ENCODE data around the gene FOXP1. TPM values are rescaled to one million over a fixed set of nuclear protein-coding genes. Genes with fewer than 3 reads are reported as not detected.

The FOXP1 gene
- total and polyA plus RNA-seq, 2 of the 8 experiments (the other 6 are each of a cell fraction or from before 2014, with no cell fraction given) = 13.9 to 25.4 TPM

GRCh38 chr3:71134521-71134920 is 449.0 kb downstream of the FOXP1 start:
- H2AFZ ChIP-seq (ENCODE audit: low read length) = no peak overlapping the region
- H3K4me3 ChIP-seq (ENCODE audit: extremely low read depth in 1 of 4, insufficient read depth in 2 of 4, low read depth in 3 of 4, low read length in 4 of 4) = no peak overlapping the region
- H4K8ac ChIP-seq (ENCODE audit: extremely low read depth, insufficient read depth, low read length) = no peak overlapping the region
- DNase-seq (ENCODE audit: low read depth in 1 of 2, low spot score in 2 of 2) = no peak
- H3K18ac ChIP-seq (ENCODE audit: extremely low read depth, low read length) = no peak overlapping the region
- H4K91ac ChIP-seq (replicated peaks; ENCODE audit: insufficient read length, low read length) = no peak overlapping the region
- no peaks in the 10 kb centered on the region for H4K20me1 ChIP-seq (replicated peaks in 1 of 2; ENCODE audit: control insufficient read depth in 1 of 2, insufficient read depth in 2 of 2, low read length in 2 of 2)
- no peak overlapping the region for H2BK12ac ChIP-seq (ENCODE audit: low read depth, low read length)
- H3K4me2 ChIP-seq (ENCODE audit: insufficient read depth in 1 of 2, low read depth in 2 of 2, low read length in 2 of 2) = no peak overlapping the region
- no peak overlapping the region for H3K27ac ChIP-seq (ENCODE audit: low read depth, low read length)
- H3K23ac ChIP-seq (ENCODE audit: insufficient read length) = no peak overlapping the region
- H3K14ac ChIP-seq (ENCODE audit: insufficient read length) = no peak overlapping the region
- H3K9ac ChIP-seq (replicated peaks in 1 of 4; ENCODE audit: extremely low read depth in 1 of 4, low read depth in 3 of 4, low read length in 3 of 4) = no peak overlapping the region
- 85% methylated on average over 2 of the region's 2 CpGs; no CpG with 5 or more reads in 1 of the 2 experiments for WGBS, 2 experiments (ENCODE audit: extremely low coverage in 1 of 2, insufficient coverage in 1 of 2, insufficient read length in 1 of 2, insufficient replicate concordance in 2 of 2, low coverage in 1 of 2, low lambda C conversion rate in 2 of 2, missing lambda C conversion rate in 1 of 2)
- H2BK15ac ChIP-seq (ENCODE audit: low read length) = no peak overlapping the region
- H3K27me3 ChIP-seq (replicated peaks in 1 of 4; ENCODE audit: control insufficient read depth in 3 of 4, extremely low read depth in 1 of 4, insufficient read depth in 3 of 4, low read length in 3 of 4) = peaks cover 0 to under 1% (median 0%) of the 10 kb centered on the region in 4 experiments; a peak in 2 of 7 replicates
- H3K36me3 ChIP-seq (ENCODE audit: control insufficient read depth in 2 of 4, insufficient read depth in 4 of 4, low read length in 3 of 4) = no peaks in the 10 kb centered on the region
- no peaks in the 10 kb centered on the region for H3K79me2 ChIP-seq (ENCODE audit: control insufficient read depth in 1 of 2, insufficient read depth in 2 of 2, low read length in 2 of 2)
- no peak overlapping the region for H2BK120ac ChIP-seq (replicated peaks; ENCODE audit: low read depth, low read length)
- no peak overlapping the region for H3K4ac ChIP-seq (replicated peaks; ENCODE audit: insufficient read length, low read depth, low read length)
- no peak overlapping the region for H4K5ac ChIP-seq (ENCODE audit: insufficient read length, low read depth, low read length)
- H3K9me3 ChIP-seq (ENCODE audit: insufficient read depth in 2 of 2, low read depth in 1 of 2, low read length in 1 of 2) = no peaks in the 10 kb centered on the region
- H3K79me1 ChIP-seq (ENCODE audit: low read depth, low read length) = peaks cover 3% of the 10 kb centered on the region
- H2BK5ac ChIP-seq (ENCODE audit: low read depth, low read length) = no peak overlapping the region
- H3K56ac ChIP-seq (replicated peaks; ENCODE audit: insufficient read length, low read depth, low read length) = no peak overlapping the region
- CTCF ChIA-PET (ENCODE audit: partially characterized antibody) = interaction anchor here (0.6 to 1.8 kb wide), 3 partner anchors 19 to 263 kb away, joined by 3 to 4 read pairs (median 4); no protein-coding TSS in a partner anchor
- no peak for FAIRE-seq
- H2BK20ac ChIP-seq (ENCODE audit: low read length) = no peak overlapping the region
- no peaks in the 10 kb centered on the region for H3K23me2 ChIP-seq (ENCODE audit: low read depth, low read length)
- peaks cover 5 to 40% (median 25%) of the 10 kb centered on the region in 4 experiments for H3K4me1 ChIP-seq (replicated peaks in 1 of 4; ENCODE audit: control insufficient read depth in 3 of 4, insufficient read depth in 4 of 4, low read length in 3 of 4)
- TF ChIP-seq PHF8 (conservative IDR thresholded peaks at IDR 0.05; ENCODE audit: low read depth, low read length) (no peak), BCL11A (IDR thresholded peaks at IDR 0.05; ENCODE audit: low read depth in 2 of 2, low read length in 2 of 2) (no peak), KDM4A (IDR thresholded peaks at IDR 0.05; ENCODE audit: low read depth, low read length, severe bottlenecking) (no peak), RAD21 (IDR thresholded peaks at IDR 0.05 in 1 of 2, conservative IDR thresholded peaks at IDR 0.05 in 1 of 2; ENCODE audit: low read depth in 2 of 2, low read length in 2 of 2) (no peak), GTF2F1 (IDR thresholded peaks at IDR 0.05; ENCODE audit: borderline replicate concordance, low read depth, low read length) (no peak), TEAD4 (IDR thresholded peaks at IDR 0.05; ENCODE audit: low read depth, low read length) (no peak), ZNF274 (IDR thresholded peaks at IDR 0.05; ENCODE audit: borderline replicate concordance, extremely low read depth, low read length) (no peak), TBP (IDR thresholded peaks at IDR 0.05; ENCODE audit: low read depth, low read length) (no peak)
- H2AK5ac ChIP-seq (ENCODE audit: low read depth, low read length) = no peak overlapping the region
- POLR2A ChIA-PET (ENCODE audit: partially characterized antibody) = interaction anchor here (1.7 kb wide), 1 partner anchor 10 kb away, joined by 3 read pairs; no protein-coding TSS in a partner anchor

Data from H1 (cell line).